AG04449 (cell line): Measurements from ENCODE around the gene IKZF1.

Experiments
- CTCF ChIA-PET: fragments of 350-600 bp; formaldehyde crosslinking; extraction: SDS; loops from one replicate; lab custom pipeline; 2021; ENCODE audit warnings: antibody characterized with exemption; lab: Yijun Ruan, JAX
- POLR2A ChIA-PET: fragments of 400-600, 350-600 bp; formaldehyde crosslinking; extraction: SDS; loops from one replicate; lab custom pipeline; 2020; ENCODE audit warnings: antibody characterized with exemption, inconsistent platforms; lab: Yijun Ruan, JAX
- DNase-seq: peaks from one replicate; pipeline ENCODE4 v3.0.0-alpha.2; 2010; ENCODE audit warnings: low read depth, low spot score
- H3K4me3 ChIP-seq: 2 replicates; pipeline ENCODE4 v1.5.1; 2011; ENCODE audit warnings: low read depth, mild to moderate bottlenecking, control low read depth, low read length
- TF ChIP-seq, protein P1 (sequence below): IDR thresholded peaks from one replicate; pipeline ENCODE4 v1.5.1; 2011; ENCODE audit warnings: mild to moderate bottlenecking, moderate library complexity, low read length, control low read depth, inconsistent platforms; ENCODE audit not compliant: insufficient read depth; ENCODE audit errors: missing control alignments

The IKZF1 gene

DNA sequence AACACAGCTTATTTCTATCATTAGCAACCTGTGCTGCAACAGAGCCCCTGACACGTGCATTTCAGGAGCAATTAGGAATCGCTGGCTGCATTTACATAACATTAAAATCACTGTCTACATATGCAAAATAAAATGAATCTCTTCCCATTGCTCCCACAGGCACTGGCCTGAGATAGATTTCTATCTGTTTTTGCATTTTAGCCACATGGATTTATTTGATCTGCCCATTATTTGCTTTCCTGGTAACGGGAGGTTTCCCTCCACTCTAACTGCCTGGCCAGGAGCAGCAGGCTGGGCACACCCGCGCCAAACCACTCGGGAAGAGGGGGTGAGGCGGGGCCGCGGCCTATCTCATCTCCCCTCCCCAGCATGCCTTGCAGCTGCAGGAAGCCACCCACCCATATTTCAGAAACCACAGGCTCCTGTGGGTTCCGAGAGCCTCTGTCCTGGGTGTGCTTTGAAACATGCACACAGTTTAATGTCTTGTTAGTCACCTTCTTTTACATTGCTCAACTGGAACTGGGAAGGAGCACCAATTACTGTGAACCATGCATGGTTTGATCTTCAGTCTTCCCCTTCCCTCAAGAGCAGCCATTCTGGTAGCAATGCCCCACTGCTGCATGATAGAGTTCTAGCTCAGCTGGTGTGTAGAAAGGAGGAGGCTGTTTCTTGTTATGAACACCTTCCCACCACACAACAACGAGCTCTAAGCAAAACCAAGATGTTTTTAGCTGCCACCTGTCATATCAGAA is 37.7 kb upstream of the IKZF1 start:
- CTCF ChIA-PET, result no interaction called here
- no peak for DNase-seq
- no peak overlapping the region for H3K4me3 ChIP-seq
- TF ChIP-seq, protein P1, sequence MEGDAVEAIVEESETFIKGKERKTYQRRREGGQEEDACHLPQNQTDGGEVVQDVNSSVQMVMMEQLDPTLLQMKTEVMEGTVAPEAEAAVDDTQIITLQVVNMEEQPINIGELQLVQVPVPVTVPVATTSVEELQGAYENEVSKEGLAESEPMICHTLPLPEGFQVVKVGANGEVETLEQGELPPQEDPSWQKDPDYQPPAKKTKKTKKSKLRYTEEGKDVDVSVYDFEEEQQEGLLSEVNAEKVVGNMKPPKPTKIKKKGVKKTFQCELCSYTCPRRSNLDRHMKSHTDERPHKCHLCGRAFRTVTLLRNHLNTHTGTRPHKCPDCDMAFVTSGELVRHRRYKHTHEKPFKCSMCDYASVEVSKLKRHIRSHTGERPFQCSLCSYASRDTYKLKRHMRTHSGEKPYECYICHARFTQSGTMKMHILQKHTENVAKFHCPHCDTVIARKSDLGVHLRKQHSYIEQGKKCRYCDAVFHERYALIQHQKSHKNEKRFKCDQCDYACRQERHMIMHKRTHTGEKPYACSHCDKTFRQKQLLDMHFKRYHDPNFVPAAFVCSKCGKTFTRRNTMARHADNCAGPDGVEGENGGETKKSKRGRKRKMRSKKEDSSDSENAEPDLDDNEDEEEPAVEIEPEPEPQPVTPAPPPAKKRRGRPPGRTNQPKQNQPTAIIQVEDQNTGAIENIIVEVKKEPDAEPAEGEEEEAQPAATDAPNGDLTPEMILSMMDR, result no peak
- POLR2A ChIA-PET, result no interaction called here

DNA sequence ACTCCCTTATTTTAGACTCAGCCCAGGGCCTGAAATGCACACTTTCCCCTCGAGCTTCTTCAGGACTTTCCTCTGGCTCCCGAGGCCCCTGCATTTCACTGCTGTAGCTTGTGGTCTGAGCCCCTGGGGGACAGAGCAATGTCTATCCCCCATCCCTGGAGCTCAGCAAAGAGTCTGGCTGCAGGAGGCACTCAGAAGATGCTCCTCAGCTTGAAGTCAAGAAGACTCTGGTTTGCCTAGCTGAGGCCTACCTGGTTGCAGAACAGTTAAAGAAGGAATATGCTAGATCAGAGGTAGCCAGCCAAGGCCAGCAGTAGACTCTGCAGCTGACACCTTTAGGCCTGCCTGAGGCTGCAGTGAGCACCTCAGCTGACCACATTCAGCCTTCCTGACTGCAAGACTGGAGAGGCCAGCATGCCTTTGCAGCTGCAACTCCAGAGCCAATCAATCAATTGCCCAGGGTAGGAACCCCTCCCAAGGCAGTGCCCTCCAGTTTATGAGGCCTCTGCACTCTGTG is 36.9 kb upstream of the IKZF1 start:
- no peak overlapping the region for H3K4me3 ChIP-seq
- DNase-seq, result no peak
- TF ChIP-seq, protein P1, result no peak
- ChIA-PET CTCF (no interaction called here), POLR2A (no interaction called here)

DNA sequence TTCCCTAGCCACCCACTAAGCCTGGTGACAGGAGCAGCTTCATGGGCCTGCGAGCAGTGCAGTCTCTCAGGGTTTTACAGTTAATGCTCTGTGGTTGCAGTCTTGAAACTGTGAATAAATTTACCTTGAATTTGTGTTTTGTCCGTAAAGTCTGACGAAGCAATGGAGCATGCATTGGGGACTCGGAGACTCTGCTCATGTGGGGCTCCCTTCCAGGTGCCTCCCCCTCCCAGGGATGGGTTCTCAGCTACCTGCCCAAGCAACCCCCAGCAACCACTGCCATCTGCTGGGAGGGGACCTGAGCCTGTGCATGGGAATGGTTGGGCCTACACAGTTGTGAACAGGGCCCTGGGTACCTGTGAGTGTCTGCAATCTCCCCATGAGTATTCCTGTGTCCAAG is 36.3 kb upstream of the IKZF1 start:
- no peak for DNase-seq
- ChIA-PET CTCF (no interaction called here), POLR2A (no interaction called here)
- no peak overlapping the region for H3K4me3 ChIP-seq
- TF ChIP-seq, protein P1, result no peak

DNA sequence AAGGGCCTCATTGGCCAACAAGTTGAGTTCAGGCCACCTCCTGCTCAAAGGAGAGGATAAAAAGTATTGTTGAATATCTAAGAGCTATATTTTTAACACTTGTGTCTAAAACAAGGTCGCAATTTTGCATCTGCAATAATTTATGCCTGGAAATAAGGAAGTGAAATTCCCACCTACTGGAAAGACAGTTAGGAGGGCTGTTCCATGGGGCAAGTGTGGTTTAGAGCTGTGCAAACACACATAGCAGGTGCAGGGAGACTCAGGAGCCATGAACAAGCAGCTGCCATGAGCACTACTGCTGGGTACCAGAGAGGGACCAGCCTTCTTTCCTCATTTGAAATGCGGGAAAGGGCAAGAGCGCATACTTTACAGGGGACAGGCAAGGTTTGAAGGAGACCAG is 35.5 kb upstream of the IKZF1 start:
- CTCF ChIA-PET, result no interaction called here

DNA sequence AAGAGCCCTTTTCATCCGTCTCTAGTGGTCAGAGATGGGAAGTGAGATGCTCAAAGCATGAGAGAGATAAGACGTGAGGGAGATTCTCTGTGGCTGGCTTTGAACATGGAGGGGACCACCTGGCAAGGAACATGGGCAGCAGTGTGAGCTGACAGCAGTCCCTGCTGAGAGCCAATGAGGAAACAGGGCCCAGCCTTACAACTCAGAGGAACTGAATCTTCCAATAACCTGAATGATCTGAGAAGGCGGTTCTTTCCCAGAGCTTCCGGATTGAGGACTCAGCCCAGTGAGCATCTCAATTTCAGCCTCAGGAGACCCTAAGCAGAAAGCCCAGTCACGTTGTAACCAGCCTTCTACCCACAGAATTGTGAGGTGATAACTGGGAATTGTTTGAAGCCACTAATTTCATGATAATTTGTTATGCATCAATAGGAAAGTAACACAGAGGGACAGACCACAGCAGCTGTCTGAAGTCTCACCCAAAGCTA is 33.9 kb upstream of the IKZF1 start:
- DNase-seq, result no peak
- POLR2A ChIA-PET, result no interaction called here
- TF ChIP-seq, protein P1, result no peak
- no peak overlapping the region for H3K4me3 ChIP-seq
- CTCF ChIA-PET, result no interaction called here

More for the DNA sequence above, 35.5 kb upstream of the IKZF1 start:
- H3K4me3 ChIP-seq, result no peak overlapping the region
- POLR2A ChIA-PET, result no interaction called here
- TF ChIP-seq, protein P1, result no peak
- DNase-seq, result no peak

DNA sequence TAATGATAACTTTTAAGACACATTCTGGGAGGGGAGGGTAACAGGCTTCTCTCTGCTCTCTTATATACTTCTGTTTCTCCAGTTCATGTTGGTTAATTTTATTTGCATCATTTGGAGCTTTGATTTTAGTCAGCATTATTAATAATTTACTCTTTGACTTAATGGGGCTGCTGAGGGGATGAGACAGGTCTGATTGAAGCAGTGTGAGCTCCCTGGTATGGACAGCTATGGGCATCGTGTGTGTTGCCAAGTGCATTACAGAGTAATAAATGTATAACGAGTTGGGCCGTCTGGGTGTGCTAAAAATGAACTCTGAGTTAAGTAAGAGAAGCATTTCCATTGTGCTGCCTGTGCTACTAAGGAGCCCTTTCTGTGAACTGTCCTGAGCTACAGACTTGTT is 31.7 kb upstream of the IKZF1 start:
- TF ChIP-seq, protein P1, result no peak
- CTCF ChIA-PET, result no interaction called here
- POLR2A ChIA-PET, result no interaction called here
- DNase-seq, result no peak
- no peak overlapping the region for H3K4me3 ChIP-seq
